K562 (cell line): ENCODE data around the gene VSIG10L. TPM values are rescaled to one million over a fixed set of nuclear protein-coding genes. Genes with fewer than 3 reads are reported as not detected.

ENCODE experiments used
- ARID1B ChIP-seq: fragments of 450-650 bp; IDR thresholded peaks from 2 replicates; pipeline ENCODE4 v1.6.1; 2016; ENCODE audit warnings: antibody characterized with exemption, mild to moderate bottlenecking, inconsistent platforms
- CXXC5 ChIP-seq: fragments of 250-450 bp; sonication (Bioruptor Pico); IDR thresholded peaks from 2 replicates; pipeline ENCODE4 v1.8.0; 2022; ENCODE audit warnings: inconsistent platforms, mild to moderate bottlenecking, moderate library complexity
- FOXK1 ChIP-seq: sonication (generic); formaldehyde crosslinking; IDR thresholded peaks from 2 replicates; pipeline ENCODE4 v1.8.0; 2022; ENCODE audit warnings: missing genetic modification reagents, mild to moderate bottlenecking, borderline replicate concordance
- IFI16 ChIP-seq: fragments of 250-450 bp; sonication (Bioruptor Pico); IDR thresholded peaks from 2 replicates; pipeline ENCODE4 v2.1.2; 2022; ENCODE audit warnings: mild to moderate bottlenecking, inconsistent platforms
- NBN ChIP-seq: fragments of 450-650 bp; IDR thresholded peaks from 2 replicates; pipeline ENCODE4 v1.6.1; 2016; ENCODE audit warnings: low read depth, mild to moderate bottlenecking
- NFRKB ChIP-seq: fragments of 450-650 bp; IDR thresholded peaks from 2 replicates; pipeline ENCODE4 v1.6.1; 2016; ENCODE audit warnings: low read depth
- NFYB ChIP-seq: IDR thresholded peaks from 2 replicates; pipeline ENCODE4 v1.6.1; 2011; ENCODE audit warnings: mild to moderate bottlenecking, moderate library complexity; ENCODE audit not compliant: insufficient read length; ENCODE audit errors: extremely low read depth
- NKRF ChIP-seq: fragments of 450-650 bp; IDR thresholded peaks from 2 replicates; pipeline ENCODE4 v1.6.1; 2016; ENCODE audit warnings: borderline replicate concordance
- PURB ChIP-seq: sonication (generic); formaldehyde crosslinking; IDR thresholded peaks from 2 replicates; pipeline ENCODE4 v1.9.0; 2021; ENCODE audit warnings: low read depth, mild to moderate bottlenecking, missing genetic modification reagents
- SETDB1 ChIP-seq: IDR thresholded peaks from one replicate; pipeline ENCODE4 v1.6.1; 2012; ENCODE audit warnings: low read length, control low read depth, inconsistent platforms
- SPI1 ChIP-seq: IDR thresholded peaks from 2 replicates; pipeline ENCODE4 v1.6.1; 2011; ENCODE audit warnings: low read depth, low read length, control low read depth, borderline replicate concordance
- SRF ChIP-seq, 2 experiments: fragments of 250-450, 450-650 bp in 1 of 2; sonication (Bioruptor Pico) in 1 of 2; sonication (generic) in 1 of 2; formaldehyde crosslinking; IDR thresholded peaks; 2 replicates each; pipeline versions ENCODE4 v1.5.0 to v1.5.1; 2020 to 2022; ENCODE audit warnings: mild to moderate bottlenecking in 1 of 2, missing genetic modification reagents in 1 of 2
- TOE1 ChIP-seq, 2 experiments: fragments of 450-650 bp in 1 of 2; sonication (generic) in 1 of 2; formaldehyde crosslinking in 1 of 2; IDR thresholded peaks; 2 replicates each; pipeline versions ENCODE4 v1.7.1 to v1.8.0; 2016 to 2022; ENCODE audit warnings: borderline replicate concordance in 2 of 2, mild to moderate bottlenecking in 2 of 2, antibody characterized with exemption in 1 of 2, inconsistent platforms in 1 of 2, low read depth in 1 of 2, missing genetic modification reagents in 1 of 2, moderate library complexity in 1 of 2
- ZBTB7A ChIP-seq: IDR thresholded peaks from 2 replicates; pipeline ENCODE4 v1.6.1; 2011; ENCODE audit warnings: low read depth, mild to moderate bottlenecking, low read length, moderate library complexity, borderline replicate concordance; ENCODE audit not compliant: control insufficient read depth
- polyA plus RNA-seq, 8 experiments: library from polyadenylated mRNA; depleted of rRNA in 4 of 8; stranded (reverse) in 5 of 8; unstranded in 3 of 8; fragments of >200 nt; fragmentation: Nextera tagmentation in 2 of 8; fragmentation: Illumina TruSeq in 1 of 8; extraction: Ambion mirVana in 2 of 8; extraction: Trizol in 1 of 8; gene quantifications; 2 replicates each; pipeline versions ENCODE4 v1.2.1 to v1.2.3, GENCODE V29; 2011 to 2014; ENCODE audit warnings: inconsistent platforms in 1 of 8, missing spikeins in 1 of 8
- total RNA-seq, 7 experiments: library from RNA; depleted of rRNA in 6 of 7; stranded (reverse); fragments of >200 nt in 6 of 7; fragmentation: Illumina TruSeq in 2 of 7; extraction: Trizol in 2 of 7; gene quantifications; 2 replicates each; pipeline versions ENCODE4 v1.2.1 to v1.2.3, GENCODE V29; 2011 to 2021; ENCODE audit warnings: low replicate concordance in 1 of 7
- TF ChIP-seq, protein P1 (sequence below): fragments of 450-650 bp; IDR thresholded peaks from 2 replicates; pipeline ENCODE4 v1.6.1; 2016; ENCODE audit warnings: mild to moderate bottlenecking
- TF ChIP-seq, protein P2 (sequence below): fragments of 250-450 bp; sonication (Bioruptor Pico); IDR thresholded peaks from 2 replicates; pipeline ENCODE4 v1.4.0; 2020

Gene VSIG10L
- total and polyA plus RNA-seq, 9 of the 15 experiments (the other 6 are each of a cell fraction or from before 2014, with no cell fraction given), result 1.1 to 7.6 (median 2.2) TPM

GRCh38 chr19:51367565-51368365, 25.8 kb upstream of the VSIG10L start (continued):
- peak; percentile 85; the same call in 1 of the 2 replicates for TF ChIP-seq NKRF
- TF ChIP-seq FOXK1 (CRISPR knock-in tag), result peak; percentile 73; the same call in 1 of the 2 replicates
- 0 out of 2 replicates have a peak, but pooled peaks have one; percentile 6 for TF ChIP-seq SPI1
- 0 out of 2 replicates have a peak, but pooled peaks have one; percentile 82 for TF ChIP-seq NBN
- peak in 1 of 2 experiments; percentile 60; a peak in 1 of 4 replicates for TF ChIP-seq SRF (CRISPR knock-in tag; IDR thresholded peaks at IDR 0.05)
- TF ChIP-seq IFI16 (CRISPR knock-in tag), result no peak
- TF ChIP-seq NFYB, result peak; percentile 21
- peak; percentile 69 for TF ChIP-seq CXXC5 (CRISPR knock-in tag)
- TF ChIP-seq, protein P1, sequence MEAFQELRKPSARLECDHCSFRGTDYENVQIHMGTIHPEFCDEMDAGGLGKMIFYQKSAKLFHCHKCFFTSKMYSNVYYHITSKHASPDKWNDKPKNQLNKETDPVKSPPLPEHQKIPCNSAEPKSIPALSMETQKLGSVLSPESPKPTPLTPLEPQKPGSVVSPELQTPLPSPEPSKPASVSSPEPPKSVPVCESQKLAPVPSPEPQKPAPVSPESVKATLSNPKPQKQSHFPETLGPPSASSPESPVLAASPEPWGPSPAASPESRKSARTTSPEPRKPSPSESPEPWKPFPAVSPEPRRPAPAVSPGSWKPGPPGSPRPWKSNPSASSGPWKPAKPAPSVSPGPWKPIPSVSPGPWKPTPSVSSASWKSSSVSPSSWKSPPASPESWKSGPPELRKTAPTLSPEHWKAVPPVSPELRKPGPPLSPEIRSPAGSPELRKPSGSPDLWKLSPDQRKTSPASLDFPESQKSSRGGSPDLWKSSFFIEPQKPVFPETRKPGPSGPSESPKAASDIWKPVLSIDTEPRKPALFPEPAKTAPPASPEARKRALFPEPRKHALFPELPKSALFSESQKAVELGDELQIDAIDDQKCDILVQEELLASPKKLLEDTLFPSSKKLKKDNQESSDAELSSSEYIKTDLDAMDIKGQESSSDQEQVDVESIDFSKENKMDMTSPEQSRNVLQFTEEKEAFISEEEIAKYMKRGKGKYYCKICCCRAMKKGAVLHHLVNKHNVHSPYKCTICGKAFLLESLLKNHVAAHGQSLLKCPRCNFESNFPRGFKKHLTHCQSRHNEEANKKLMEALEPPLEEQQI, result no peak
- TF ChIP-seq ZBTB7A, result peak; percentile 78; the same call in 1 of the 2 replicates
- TF ChIP-seq NFRKB, result 0 out of 2 replicates have a peak, but pooled peaks have one; percentile 31
- TF ChIP-seq ARID1B, result peak; percentile 56
- TF ChIP-seq, protein P2, sequence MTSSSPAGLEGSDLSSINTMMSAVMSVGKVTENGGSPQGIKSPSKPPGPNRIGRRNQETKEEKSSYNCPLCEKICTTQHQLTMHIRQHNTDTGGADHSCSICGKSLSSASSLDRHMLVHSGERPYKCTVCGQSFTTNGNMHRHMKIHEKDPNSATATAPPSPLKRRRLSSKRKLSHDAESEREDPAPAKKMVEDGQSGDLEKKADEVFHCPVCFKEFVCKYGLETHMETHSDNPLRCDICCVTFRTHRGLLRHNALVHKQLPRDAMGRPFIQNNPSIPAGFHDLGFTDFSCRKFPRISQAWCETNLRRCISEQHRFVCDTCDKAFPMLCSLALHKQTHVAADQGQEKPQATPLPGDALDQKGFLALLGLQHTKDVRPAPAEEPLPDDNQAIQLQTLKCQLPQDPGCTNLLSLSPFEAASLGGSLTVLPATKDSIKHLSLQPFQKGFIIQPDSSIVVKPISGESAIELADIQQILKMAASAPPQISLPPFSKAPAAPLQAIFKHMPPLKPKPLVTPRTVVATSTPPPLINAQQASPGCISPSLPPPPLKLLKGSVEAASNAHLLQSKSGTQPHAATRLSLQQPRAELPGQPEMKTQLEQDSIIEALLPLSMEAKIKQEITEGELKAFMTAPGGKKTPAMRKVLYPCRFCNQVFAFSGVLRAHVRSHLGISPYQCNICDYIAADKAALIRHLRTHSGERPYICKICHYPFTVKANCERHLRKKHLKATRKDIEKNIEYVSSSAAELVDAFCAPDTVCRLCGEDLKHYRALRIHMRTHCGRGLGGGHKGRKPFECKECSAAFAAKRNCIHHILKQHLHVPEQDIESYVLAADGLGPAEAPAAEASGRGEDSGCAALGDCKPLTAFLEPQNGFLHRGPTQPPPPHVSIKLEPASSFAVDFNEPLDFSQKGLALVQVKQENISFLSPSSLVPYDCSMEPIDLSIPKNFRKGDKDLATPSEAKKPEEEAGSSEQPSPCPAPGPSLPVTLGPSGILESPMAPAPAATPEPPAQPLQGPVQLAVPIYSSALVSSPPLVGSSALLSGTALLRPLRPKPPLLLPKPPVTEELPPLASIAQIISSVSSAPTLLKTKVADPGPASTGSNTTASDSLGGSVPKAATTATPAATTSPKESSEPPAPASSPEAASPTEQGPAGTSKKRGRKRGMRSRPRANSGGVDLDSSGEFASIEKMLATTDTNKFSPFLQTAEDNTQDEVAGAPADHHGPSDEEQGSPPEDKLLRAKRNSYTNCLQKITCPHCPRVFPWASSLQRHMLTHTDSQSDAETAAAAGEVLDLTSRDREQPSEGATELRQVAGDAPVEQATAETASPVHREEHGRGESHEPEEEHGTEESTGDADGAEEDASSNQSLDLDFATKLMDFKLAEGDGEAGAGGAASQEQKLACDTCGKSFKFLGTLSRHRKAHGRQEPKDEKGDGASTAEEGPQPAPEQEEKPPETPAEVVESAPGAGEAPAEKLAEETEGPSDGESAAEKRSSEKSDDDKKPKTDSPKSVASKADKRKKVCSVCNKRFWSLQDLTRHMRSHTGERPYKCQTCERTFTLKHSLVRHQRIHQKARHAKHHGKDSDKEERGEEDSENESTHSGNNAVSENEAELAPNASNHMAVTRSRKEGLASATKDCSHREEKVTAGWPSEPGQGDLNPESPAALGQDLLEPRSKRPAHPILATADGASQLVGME (CRISPR knock-in tag), result peak; percentile 52; the same call in 1 of the 2 replicates
- TF ChIP-seq PURB (CRISPR knock-in tag), result no peak
- TF ChIP-seq SETDB1, result no peak
- TF ChIP-seq TOE1 (IDR thresholded peaks at IDR 0.05; ENCODE audit: borderline replicate concordance), result peak; percentile 42; the same call in 1 of the 2 replicates
- no peak for TF ChIP-seq TOE1 (CRISPR knock-in tag; IDR thresholded peaks at IDR 0.05; ENCODE audit: borderline replicate concordance, low read depth)
